ENCODE measurements around the gene DPM2.

DPM2 gene

DNA sequence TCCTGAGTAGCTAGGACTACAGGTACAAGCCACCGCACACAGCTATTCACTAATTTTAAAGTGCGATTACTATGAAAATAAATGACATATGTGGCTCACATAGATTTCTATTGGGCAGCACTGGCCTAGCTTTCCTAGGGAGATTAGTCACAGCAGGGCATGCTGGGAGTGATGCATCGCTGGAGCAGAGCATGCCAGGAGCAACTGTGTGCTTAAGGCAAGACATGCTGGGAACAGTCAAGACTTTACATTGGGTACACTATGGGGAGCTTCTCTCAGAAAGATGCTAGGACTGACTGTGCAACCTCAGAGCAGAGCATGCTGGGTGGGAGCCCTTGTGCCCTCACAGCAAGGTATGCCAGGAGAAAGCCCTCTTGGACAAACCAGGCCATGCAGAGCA, 47.6 kb downstream of the DPM2 start:
- no peak overlapping the region for H4K8ac ChIP-seq (ENCODE audit: low read depth, low read length)
- no peak overlapping the region for H3K4ac ChIP-seq (ENCODE audit: low read length)
- no peak overlapping the region for H2BK12ac ChIP-seq (ENCODE audit: low read length)
- no peak overlapping the region for H3K18ac ChIP-seq (ENCODE audit: low read length)
- no peaks in the 10 kb centered on the region for H3K27me3 ChIP-seq (ENCODE audit: control insufficient read depth in 3 of 3, insufficient read depth in 3 of 3, low read depth in 1 of 3, low read length in 3 of 3)
- WGBS, 2 donors (ENCODE audit: extremely low coverage in 2 of 2, insufficient read length in 2 of 2, insufficient replicate concordance in 1 of 2), result no CpG with 5 or more reads among the region's 3 CpGs
- H3K14ac ChIP-seq (ENCODE audit: low read length), result no peak overlapping the region
- H3K4me1 ChIP-seq (ENCODE audit: control insufficient read depth in 2 of 2, insufficient read depth in 1 of 2, low read depth in 1 of 2, low read length in 2 of 2), result peaks cover 0 to 2% of the 10 kb centered on the region in 2 donors
- no peak overlapping the region for H2BK15ac ChIP-seq (ENCODE audit: low read length)
- peaks cover 18 to 26% of the 10 kb centered on the region in 2 donors for H3K9me3 ChIP-seq (replicated peaks in 1 of 2; ENCODE audit: control insufficient read depth in 2 of 2, insufficient read depth in 1 of 2, low read depth in 1 of 2, low read length in 2 of 2)
- no peak overlapping the region for H3K9ac ChIP-seq (ENCODE audit: low read depth, low read length, poor library complexity)
- H3K23ac ChIP-seq (ENCODE audit: low read depth, low read length, poor library complexity), result peak overlapping the region; percentile 38
- H2AK5ac ChIP-seq (ENCODE audit: low read depth, low read length), result no peak overlapping the region
- H4K91ac ChIP-seq (ENCODE audit: low read depth, low read length, poor library complexity), result no peak overlapping the region
- H3K36me3 ChIP-seq (replicated peaks in 1 of 2; ENCODE audit: control insufficient read depth in 2 of 2, insufficient read depth in 2 of 2, low read length in 2 of 2), result peaks cover 48 to 70% of the 10 kb centered on the region in 2 donors
- no peak overlapping the region for H3K27ac ChIP-seq (replicated peaks; ENCODE audit: low read length)
- H3K4me2 ChIP-seq (ENCODE audit: insufficient read depth, low read length, poor library complexity, severe bottlenecking), result no peak overlapping the region
- H2BK120ac ChIP-seq (ENCODE audit: low read depth, low read length), result no peak overlapping the region
- no peak for DNase-seq (ENCODE audit: low spot score)
- no peak overlapping the region for H2BK5ac ChIP-seq (ENCODE audit: low read length)
- H2AFZ ChIP-seq (ENCODE audit: low read length), result no peak overlapping the region
- H3K4me3 ChIP-seq (ENCODE audit: low read length in 2 of 2), result no peak overlapping the region
- H3K79me1 ChIP-seq (ENCODE audit: low read depth, low read length), result no peaks in the 10 kb centered on the region

DNA sequence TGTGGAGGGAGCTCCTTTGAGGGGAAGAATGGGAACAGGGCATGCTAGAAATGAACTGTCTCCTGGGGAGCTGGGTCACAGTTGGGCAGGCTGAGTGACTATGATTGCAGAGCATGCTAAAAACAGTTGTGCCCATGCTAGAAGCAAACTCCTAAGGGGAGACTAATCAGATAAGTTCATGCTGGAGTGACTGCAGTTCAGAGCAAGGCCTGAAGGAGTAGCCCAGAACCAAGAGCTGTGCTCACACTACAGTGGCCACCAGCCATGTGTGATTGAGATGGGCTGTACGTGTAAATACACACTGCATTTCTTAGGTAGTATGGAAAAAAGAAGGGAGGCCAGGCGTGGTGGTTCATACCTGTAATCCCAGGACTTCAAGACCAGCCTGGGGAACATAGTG, 49.9 kb downstream of the DPM2 start:
- Histone ChIP-seq H3K23ac (ENCODE audit: low read depth, low read length, poor library complexity) (no peak overlapping the region), H2BK12ac (ENCODE audit: low read length) (no peak overlapping the region), H2BK5ac (ENCODE audit: low read length) (no peak overlapping the region), H4K8ac (ENCODE audit: low read depth, low read length) (no peak overlapping the region), H3K4me2 (ENCODE audit: insufficient read depth, low read length, poor library complexity, severe bottlenecking) (no peak overlapping the region), H3K4me3 (ENCODE audit: low read length in 2 of 2) (no peak overlapping the region), H2BK15ac (ENCODE audit: low read length) (no peak overlapping the region), H2AK5ac (ENCODE audit: low read depth, low read length) (peak overlapping the region; percentile 23), H3K27ac (replicated peaks; ENCODE audit: low read length) (no peak overlapping the region), H3K18ac (ENCODE audit: low read length) (no peak overlapping the region), H3K14ac (ENCODE audit: low read length) (no peak overlapping the region), H3K36me3 (replicated peaks in 1 of 2; ENCODE audit: control insufficient read depth in 2 of 2, insufficient read depth in 2 of 2, low read length in 2 of 2) (peaks cover 25 to 48% of the 10 kb centered on the region in 2 donors), H3K9me3 (replicated peaks in 1 of 2; ENCODE audit: control insufficient read depth in 2 of 2, insufficient read depth in 1 of 2, low read depth in 1 of 2, low read length in 2 of 2) (peaks cover 2 to 5% of the 10 kb centered on the region in 2 donors), H2BK120ac (ENCODE audit: low read depth, low read length) (no peak overlapping the region), H3K27me3 (ENCODE audit: control insufficient read depth in 3 of 3, insufficient read depth in 3 of 3, low read depth in 1 of 3, low read length in 3 of 3) (no peaks in the 10 kb centered on the region), H3K4ac (ENCODE audit: low read length) (no peak overlapping the region), H2AFZ (ENCODE audit: low read length) (no peak overlapping the region), H3K79me1 (ENCODE audit: low read depth, low read length) (no peaks in the 10 kb centered on the region), H3K9ac (ENCODE audit: low read depth, low read length, poor library complexity) (no peak overlapping the region), H3K4me1 (ENCODE audit: control insufficient read depth in 2 of 2, insufficient read depth in 1 of 2, low read depth in 1 of 2, low read length in 2 of 2) (peaks cover 0 to 2% of the 10 kb centered on the region in 2 donors), H4K91ac (ENCODE audit: low read depth, low read length, poor library complexity) (no peak overlapping the region)
- no peak for DNase-seq (ENCODE audit: low spot score)
- WGBS, 2 donors (ENCODE audit: extremely low coverage in 2 of 2, insufficient read length in 2 of 2, insufficient replicate concordance in 1 of 2), result no CpG with 5 or more reads among the region's 2 CpGs

- Histone ChIP-seq H3K27me3 (ENCODE audit: control insufficient read depth in 3 of 3, insufficient read depth in 3 of 3, low read depth in 1 of 3, low read length in 3 of 3) (no peaks in the 10 kb centered on the region), H2BK5ac (ENCODE audit: low read length) (no peak overlapping the region), H3K27ac (replicated peaks; ENCODE audit: low read length) (no peak overlapping the region), H3K4me3 (ENCODE audit: low read length in 2 of 2) (no peak overlapping the region), H3K4ac (ENCODE audit: low read length) (no peak overlapping the region), H3K4me2 (ENCODE audit: insufficient read depth, low read length, poor library complexity, severe bottlenecking) (no peak overlapping the region), H2AFZ (ENCODE audit: low read length) (no peak overlapping the region), H3K14ac (ENCODE audit: low read length) (no peak overlapping the region), H2BK12ac (ENCODE audit: low read length) (no peak overlapping the region), H2BK120ac (ENCODE audit: low read depth, low read length) (no peak overlapping the region), H3K23ac (ENCODE audit: low read depth, low read length, poor library complexity) (no peak overlapping the region), H3K9me3 (replicated peaks in 1 of 2; ENCODE audit: control insufficient read depth in 2 of 2, insufficient read depth in 1 of 2, low read depth in 1 of 2, low read length in 2 of 2) (peaks cover 0 to 2% of the 10 kb centered on the region in 2 donors), H2BK15ac (ENCODE audit: low read length) (no peak overlapping the region), H3K9ac (ENCODE audit: low read depth, low read length, poor library complexity) (no peak overlapping the region), H3K18ac (ENCODE audit: low read length) (no peak overlapping the region), H3K4me1 (ENCODE audit: control insufficient read depth in 2 of 2, insufficient read depth in 1 of 2, low read depth in 1 of 2, low read length in 2 of 2) (peaks cover 0 to 2% of the 10 kb centered on the region in 2 donors), H4K91ac (ENCODE audit: low read depth, low read length, poor library complexity) (no peak overlapping the region), H3K36me3 (replicated peaks in 1 of 2; ENCODE audit: control insufficient read depth in 2 of 2, insufficient read depth in 2 of 2, low read length in 2 of 2) (peaks cover 21 to 38% of the 10 kb centered on the region in 2 donors), H4K8ac (ENCODE audit: low read depth, low read length) (no peak overlapping the region), H2AK5ac (ENCODE audit: low read depth, low read length) (no peak overlapping the region), H3K79me1 (ENCODE audit: low read depth, low read length) (no peaks in the 10 kb centered on the region)
- no CpG with 5 or more reads among the region's 18 CpGs for WGBS, 2 donors (ENCODE audit: extremely low coverage in 2 of 2, insufficient read length in 2 of 2, insufficient replicate concordance in 1 of 2)
- no peak for DNase-seq (ENCODE audit: low spot score)
Observed at GRCh38 chr9:127886401-127886972, 51.2 kb downstream of the DPM2 start.

DNA sequence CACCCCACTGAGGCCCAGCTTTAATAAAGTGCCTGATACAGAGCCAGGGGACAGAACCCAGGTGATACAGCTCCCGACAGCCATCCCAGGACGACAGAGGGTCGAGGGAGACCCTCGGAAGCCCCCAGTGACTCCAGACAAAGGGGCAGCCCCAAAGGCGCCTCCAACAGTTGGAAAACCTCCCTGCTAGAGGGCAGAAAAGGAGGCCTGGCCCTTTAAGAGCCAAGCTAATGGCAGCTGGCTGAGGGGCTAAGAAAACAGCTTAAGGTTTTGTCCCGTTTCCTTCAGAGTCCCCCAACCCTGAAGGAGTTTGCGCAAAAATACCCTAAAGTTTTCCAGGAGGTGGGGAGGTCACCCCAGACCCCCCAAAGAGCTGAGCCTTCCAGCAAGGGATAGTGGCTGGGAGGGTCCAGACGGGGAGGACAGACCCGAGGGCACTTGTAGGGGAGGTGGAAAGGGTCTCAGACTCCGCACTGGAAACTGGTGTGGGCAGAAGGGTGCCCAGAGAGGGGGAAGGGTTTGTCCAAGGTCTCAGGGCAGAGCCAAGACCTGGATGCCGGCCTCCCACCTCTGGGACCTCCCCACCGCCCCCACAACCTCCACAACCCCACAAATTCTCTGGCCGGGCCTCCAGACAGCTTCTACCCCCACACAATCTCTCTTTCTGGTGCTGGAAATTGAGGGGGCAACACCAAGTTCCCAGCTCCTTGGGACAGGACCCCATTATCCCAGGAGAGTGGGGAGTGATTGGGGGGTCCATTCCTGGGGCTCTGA, 52.0 kb downstream of the DPM2 start:
- no peak overlapping the region for H4K91ac ChIP-seq (ENCODE audit: low read depth, low read length, poor library complexity)
- H3K4me3 ChIP-seq (ENCODE audit: low read length in 2 of 2), result no peak overlapping the region
- H3K9ac ChIP-seq (ENCODE audit: low read depth, low read length, poor library complexity), result peak overlapping the region; percentile 44
- DNase-seq (ENCODE audit: low spot score), result no peak
- peak overlapping the region; percentile 52 for H3K18ac ChIP-seq (ENCODE audit: low read length)
- peaks cover 0 to 2% of the 10 kb centered on the region in 2 donors for H3K4me1 ChIP-seq (ENCODE audit: control insufficient read depth in 2 of 2, insufficient read depth in 1 of 2, low read depth in 1 of 2, low read length in 2 of 2)
- peak overlapping the region; percentile 53 for H2BK5ac ChIP-seq (ENCODE audit: low read length)
- no peak overlapping the region for H2BK120ac ChIP-seq (ENCODE audit: low read depth, low read length)
- peak overlapping the region; percentile 4 for H3K14ac ChIP-seq (ENCODE audit: low read length)
- no peak overlapping the region for H3K23ac ChIP-seq (ENCODE audit: low read depth, low read length, poor library complexity)
- H2AK5ac ChIP-seq (ENCODE audit: low read depth, low read length), result no peak overlapping the region
- H3K79me1 ChIP-seq (ENCODE audit: low read depth, low read length), result no peaks in the 10 kb centered on the region
- peaks cover 0 to 2% of the 10 kb centered on the region in 2 donors for H3K9me3 ChIP-seq (replicated peaks in 1 of 2; ENCODE audit: control insufficient read depth in 2 of 2, insufficient read depth in 1 of 2, low read depth in 1 of 2, low read length in 2 of 2)
- no peak overlapping the region for H2BK15ac ChIP-seq (ENCODE audit: low read length)
- H4K8ac ChIP-seq (ENCODE audit: low read depth, low read length), result no peak overlapping the region
- H2AFZ ChIP-seq (ENCODE audit: low read length), result no peak overlapping the region
- WGBS, 2 donors (ENCODE audit: extremely low coverage in 2 of 2, insufficient read length in 2 of 2, insufficient replicate concordance in 1 of 2), result no CpG with 5 or more reads among the region's 13 CpGs
- no peak overlapping the region for H2BK12ac ChIP-seq (ENCODE audit: low read length)
- H3K4ac ChIP-seq (ENCODE audit: low read length), result no peak overlapping the region
- H3K27ac ChIP-seq (replicated peaks; ENCODE audit: low read length), result no peak overlapping the region
- no peaks in the 10 kb centered on the region for H3K27me3 ChIP-seq (ENCODE audit: control insufficient read depth in 3 of 3, insufficient read depth in 3 of 3, low read depth in 1 of 3, low read length in 3 of 3)
- no peak overlapping the region for H3K4me2 ChIP-seq (ENCODE audit: insufficient read depth, low read length, poor library complexity, severe bottlenecking)
- H3K36me3 ChIP-seq (replicated peaks in 1 of 2; ENCODE audit: control insufficient read depth in 2 of 2, insufficient read depth in 2 of 2, low read length in 2 of 2), result peaks cover 19 to 30% of the 10 kb centered on the region in 2 donors
